Mesenchymal stem cell (in vitro differentiated cells and primary cell): ENCODE data around the gene EPB41.

Experiments
- DNase-seq: peaks from one replicate; pipeline ENCODE4 v3.0.0-alpha.2; 2013
- H2AFZ ChIP-seq: one replicate; pipeline ENCODE4 v1.6.1; 2013; ENCODE audit warnings: low read depth, mild to moderate bottlenecking, control low read depth, inconsistent platforms, low read length, moderate library complexity
- H2AK5ac ChIP-seq: 2 replicates; pipeline ENCODE4 v1.6.1; 2013; ENCODE audit warnings: low read length, moderate library complexity, mild to moderate bottlenecking, inconsistent platforms; ENCODE audit not compliant: severe bottlenecking
- H2BK120ac ChIP-seq: one replicate; pipeline ENCODE4 v1.6.1; 2013; ENCODE audit warnings: low read depth, mild to moderate bottlenecking, inconsistent platforms, low read length, moderate library complexity
- H2BK12ac ChIP-seq, 2 experiments: one replicate each; pipeline ENCODE4 v1.6.1; 2013; ENCODE audit warnings: inconsistent platforms in 2 of 2, low read length in 2 of 2, mild to moderate bottlenecking in 2 of 2, moderate library complexity in 2 of 2, control low read depth in 1 of 2
- H2BK15ac ChIP-seq: one replicate; pipeline ENCODE4 v1.6.1; 2013; ENCODE audit warnings: mild to moderate bottlenecking, low read depth, inconsistent platforms; ENCODE audit not compliant: poor library complexity, severe bottlenecking
- H2BK5ac ChIP-seq: 2 replicates; pipeline ENCODE4 v1.6.1; 2013; ENCODE audit warnings: low read depth, mild to moderate bottlenecking, low read length, control low read depth, inconsistent platforms; ENCODE audit not compliant: poor library complexity, severe bottlenecking
- H3K14ac ChIP-seq, 2 experiments: one replicate each; pipeline ENCODE4 v1.6.1; 2013; ENCODE audit warnings: inconsistent platforms in 2 of 2, low read length in 2 of 2, control low read depth in 1 of 2, mild to moderate bottlenecking in 1 of 2, moderate library complexity in 1 of 2
- H3K18ac ChIP-seq, 2 experiments: one replicate each; pipeline ENCODE4 v1.6.1; 2013; ENCODE audit warnings: inconsistent platforms in 2 of 2, low read length in 2 of 2, control low read depth in 1 of 2, low read depth in 1 of 2, mild to moderate bottlenecking in 1 of 2
- H3K23ac ChIP-seq, 2 experiments: one replicate each; pipeline ENCODE4 v1.6.1; 2013; ENCODE audit warnings: inconsistent platforms in 2 of 2, low read length in 2 of 2, mild to moderate bottlenecking in 2 of 2, moderate library complexity in 2 of 2, control low read depth in 1 of 2
- H3K27ac ChIP-seq: 2 replicates; pipeline ENCODE4 v1.5.1; 2013; ENCODE audit warnings: mild to moderate bottlenecking, moderate library complexity, low read length, control low read depth, inconsistent platforms; ENCODE audit not compliant: poor library complexity, severe bottlenecking
- H3K27me3 ChIP-seq, 2 experiments: 2 replicates each; pipeline versions ENCODE4 v1.6.1 to v1.7.0; 2013; ENCODE audit warnings: low read length in 2 of 2, mild to moderate bottlenecking in 2 of 2, moderate library complexity in 2 of 2, control low read depth in 1 of 2, inconsistent platforms in 1 of 2; ENCODE audit not compliant: control insufficient read depth in 1 of 2, insufficient read depth in 1 of 2
- H3K36me3 ChIP-seq, 2 experiments: 2 replicates each; pipeline versions ENCODE4 v1.6.1 to v1.7.0; 2013; ENCODE audit warnings: low read length in 2 of 2, control low read depth in 1 of 2, inconsistent platforms in 1 of 2, low read depth in 1 of 2, mild to moderate bottlenecking in 1 of 2; ENCODE audit not compliant: insufficient read depth in 2 of 2, control insufficient read depth in 1 of 2
- H3K4ac ChIP-seq, 2 experiments: one replicate each; pipeline ENCODE4 v1.6.1; 2013; ENCODE audit warnings: inconsistent platforms in 2 of 2, low read length in 2 of 2, mild to moderate bottlenecking in 2 of 2, moderate library complexity in 2 of 2, control low read depth in 1 of 2, low read depth in 1 of 2
- H3K4me1 ChIP-seq: 2 replicates; pipeline ENCODE4 v1.6.1; 2013; ENCODE audit warnings: low read depth, low read length, control low read depth; ENCODE audit not compliant: control insufficient read depth, insufficient read depth
- H3K4me2 ChIP-seq: 2 replicates; pipeline ENCODE4 v1.6.1; 2013; ENCODE audit warnings: low read length, mild to moderate bottlenecking, inconsistent platforms; ENCODE audit not compliant: poor library complexity, severe bottlenecking
- H3K4me3 ChIP-seq, 2 experiments: 2 replicates each; pipeline versions ENCODE4 v1.5.1 to v1.7.0; 2013; ENCODE audit warnings: low read length in 2 of 2, mild to moderate bottlenecking in 2 of 2, control low read depth in 1 of 2, low read depth in 1 of 2; ENCODE audit not compliant: insufficient read depth in 1 of 2
- H3K79me1 ChIP-seq: replicated peaks from 2 replicates; pipeline ENCODE4 v1.6.1; 2013; ENCODE audit warnings: mild to moderate bottlenecking, control low read depth, low read length, inconsistent platforms; ENCODE audit not compliant: poor library complexity, severe bottlenecking
- H3K9ac ChIP-seq: 2 replicates; pipeline ENCODE4 v1.7.0; 2013; ENCODE audit warnings: mild to moderate bottlenecking, low read length, moderate library complexity
- H3K9me3 ChIP-seq: 2 replicates; pipeline ENCODE4 v1.7.0; 2013; ENCODE audit warnings: mild to moderate bottlenecking, low read length; ENCODE audit not compliant: control insufficient read depth
- H4K8ac ChIP-seq: one replicate; pipeline ENCODE4 v1.6.1; 2013; ENCODE audit warnings: inconsistent platforms, mild to moderate bottlenecking, low read length, moderate library complexity
- H4K91ac ChIP-seq: one replicate; pipeline ENCODE4 v1.6.1; 2013; ENCODE audit warnings: mild to moderate bottlenecking, low read length, inconsistent platforms
- WGBS: methylation state at CpG from one replicate; pipeline ENCODE4 v1.1.7; 2013; ENCODE audit warnings: mixed read lengths; 5-methylcytosine and 5-hydroxymethylcytosine counted together

Gene EPB41

DNA sequence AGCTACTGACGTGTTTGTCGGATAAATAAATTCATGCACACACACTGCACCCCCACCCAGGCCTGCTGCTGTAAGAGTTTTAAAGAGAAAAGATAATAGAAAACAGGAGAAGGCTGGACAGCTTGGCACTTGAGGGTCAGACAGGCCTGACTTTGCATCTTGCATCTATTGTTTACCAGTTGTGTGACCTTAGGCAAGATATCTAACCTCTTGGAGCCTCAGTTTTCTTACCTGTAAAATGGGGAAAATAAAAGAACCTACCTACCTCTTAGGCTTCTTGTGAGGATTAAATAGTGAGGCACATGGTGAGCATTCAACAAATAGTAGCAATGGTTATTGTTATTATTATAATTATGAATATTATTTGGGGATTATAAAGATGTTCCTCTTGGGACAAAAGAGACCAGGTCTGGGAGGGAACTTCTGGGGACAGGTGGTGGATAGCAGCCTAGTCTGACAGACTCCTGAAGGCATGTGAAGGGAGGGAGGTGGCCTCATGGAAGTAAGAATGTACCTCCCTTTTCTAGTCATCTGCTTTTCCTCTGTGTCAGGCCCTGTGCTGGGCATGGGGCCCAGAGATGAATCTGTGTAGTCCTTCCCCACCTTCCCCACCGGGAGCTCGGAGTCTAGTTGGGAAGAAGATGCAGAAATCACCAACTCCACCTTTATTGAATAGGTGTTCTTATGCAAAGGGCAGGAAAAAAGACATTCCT, 18.3 kb upstream of the EPB41 start:
- peaks cover 16% of the 10 kb centered on the region for H3K79me1 ChIP-seq
- H2BK5ac ChIP-seq: no peak overlapping the region
- no peak overlapping the region for H2AFZ ChIP-seq
- no peaks in the 10 kb centered on the region for H3K9me3 ChIP-seq
- H3K4ac ChIP-seq: no peak overlapping the region
- no peak overlapping the region for H2BK120ac ChIP-seq
- peaks cover 7% of the 10 kb centered on the region for H3K4me1 ChIP-seq
- H3K4me2 ChIP-seq: no peak overlapping the region
- H3K4me3 ChIP-seq: no peak overlapping the region
- no CpG with 5 or more reads among the region's 4 CpGs for WGBS
- no peak overlapping the region for H2BK15ac ChIP-seq
- H3K27ac ChIP-seq: no peak overlapping the region
- no peak overlapping the region for H4K91ac ChIP-seq
- H3K18ac ChIP-seq: no peak overlapping the region
- H2BK12ac ChIP-seq: no peak overlapping the region
- no peak overlapping the region for H3K23ac ChIP-seq
- H2AK5ac ChIP-seq: no peak overlapping the region
- no peak overlapping the region for H4K8ac ChIP-seq
- H3K14ac ChIP-seq: no peak overlapping the region
- H3K36me3 ChIP-seq: peaks cover 0 to 11% of the 10 kb centered on the region in 2 experiments
- no peak for DNase-seq
- H3K9ac ChIP-seq: no peak overlapping the region
- H3K27me3 ChIP-seq: no peaks in the 10 kb centered on the region

DNA sequence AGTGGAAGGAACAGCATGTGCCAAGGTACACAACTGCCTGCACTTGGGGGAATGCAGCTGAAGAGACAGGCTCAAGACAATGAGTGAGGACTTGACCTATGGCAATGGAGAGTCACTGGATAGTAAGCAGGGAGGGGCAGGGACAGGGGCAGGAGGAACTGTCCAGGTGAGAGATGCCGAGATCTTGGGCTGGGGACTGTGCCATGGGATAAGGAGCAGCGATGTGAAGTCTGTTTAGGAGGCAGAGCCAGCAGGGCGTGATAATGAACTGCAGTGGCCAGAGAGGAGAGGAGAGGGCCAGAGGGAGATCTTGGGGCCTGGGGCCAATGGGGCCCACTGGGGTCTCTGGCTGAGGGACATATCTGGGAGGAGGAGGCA, 17.8 kb upstream of the EPB41 start:
- no peak overlapping the region for H3K4ac ChIP-seq
- no peak overlapping the region for H3K14ac ChIP-seq
- no peak overlapping the region for H3K18ac ChIP-seq
- H2AK5ac ChIP-seq: no peak overlapping the region
- H3K4me3 ChIP-seq: no peak overlapping the region
- H4K8ac ChIP-seq: no peak overlapping the region
- no peak overlapping the region for H2AFZ ChIP-seq
- no peak overlapping the region for H3K27ac ChIP-seq
- H3K4me1 ChIP-seq: peaks cover 7% of the 10 kb centered on the region
- no peak overlapping the region for H2BK120ac ChIP-seq
- no peak overlapping the region for H3K4me2 ChIP-seq
- H3K36me3 ChIP-seq: peaks cover 0 to 11% of the 10 kb centered on the region in 2 experiments
- H2BK12ac ChIP-seq: no peak overlapping the region
- H3K27me3 ChIP-seq: no peaks in the 10 kb centered on the region
- H2BK15ac ChIP-seq: no peak overlapping the region
- H3K9ac ChIP-seq: no peak overlapping the region
- no peaks in the 10 kb centered on the region for H3K9me3 ChIP-seq
- H4K91ac ChIP-seq: no peak overlapping the region
- WGBS: 58% methylated on average over 3 of the region's 3 CpGs
- no peak overlapping the region for H3K23ac ChIP-seq
- H2BK5ac ChIP-seq: no peak overlapping the region
- peaks cover 16% of the 10 kb centered on the region for H3K79me1 ChIP-seq
- DNase-seq: no peak

DNA sequence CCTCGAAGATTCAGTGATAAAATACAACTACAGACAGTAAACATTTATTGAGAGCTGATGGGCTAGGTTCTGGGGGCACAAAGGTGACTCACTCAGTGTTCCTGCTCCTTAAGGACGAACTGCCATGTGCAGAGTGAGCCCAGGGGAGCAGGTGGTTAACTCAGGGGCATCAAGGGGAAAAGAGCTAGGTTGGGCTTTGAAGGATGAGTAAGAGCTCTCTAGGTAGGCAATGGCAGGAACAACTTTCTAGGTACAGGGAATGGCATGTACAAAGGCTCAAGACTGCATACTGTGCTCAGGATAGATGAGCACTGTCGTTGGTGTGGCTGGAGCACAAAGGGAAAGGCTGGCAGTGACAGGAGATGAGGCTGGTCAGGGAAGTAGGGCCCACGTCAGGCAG, 16.6 kb upstream of the EPB41 start:
- no peak overlapping the region for H2AK5ac ChIP-seq

DNA sequence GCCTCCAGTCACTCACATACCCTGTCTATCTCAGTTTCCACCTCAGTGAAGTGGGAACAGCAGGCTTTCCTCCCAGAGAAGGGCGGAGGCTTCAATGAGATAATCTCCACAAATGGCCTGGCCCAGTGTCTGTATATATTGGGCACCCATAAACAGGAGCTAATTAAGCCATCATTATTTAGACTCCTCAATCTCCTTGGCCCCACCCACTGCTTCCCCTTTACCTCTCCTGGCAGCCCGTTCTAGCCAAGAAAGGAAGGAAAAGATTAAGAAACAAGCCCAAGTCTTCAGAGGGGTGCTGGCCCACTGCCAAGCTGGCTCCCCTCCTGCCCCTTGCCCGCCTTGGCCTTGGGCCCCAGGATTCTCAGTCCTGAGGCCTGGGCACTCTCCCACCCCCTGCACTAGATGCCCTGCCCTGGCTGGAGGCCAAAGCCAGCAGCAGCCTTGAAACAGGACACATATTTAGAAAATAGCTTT, 15.9 kb upstream of the EPB41 start:
- H3K4ac ChIP-seq: no peak overlapping the region
- H2AFZ ChIP-seq: no peak overlapping the region
- WGBS: 86% methylated on average over 3 of the region's 3 CpGs
- no peak overlapping the region for H3K14ac ChIP-seq
- no peak for DNase-seq
- H3K27ac ChIP-seq: no peak overlapping the region
- peaks cover 20% of the 10 kb centered on the region for H3K79me1 ChIP-seq
- no peak overlapping the region for H4K91ac ChIP-seq
- no peak overlapping the region for H3K4me3 ChIP-seq
- no peak overlapping the region for H3K4me2 ChIP-seq
- no peak overlapping the region for H2BK120ac ChIP-seq
- no peaks in the 10 kb centered on the region for H3K27me3 ChIP-seq
- H4K8ac ChIP-seq: no peak overlapping the region
- H2BK12ac ChIP-seq: no peak overlapping the region
- no peak overlapping the region for H2BK5ac ChIP-seq
- H3K36me3 ChIP-seq: peaks cover 0 to 9% of the 10 kb centered on the region in 2 experiments
- H2BK15ac ChIP-seq: no peak overlapping the region
- no peak overlapping the region for H2AK5ac ChIP-seq
- H3K4me1 ChIP-seq: peaks cover 5% of the 10 kb centered on the region
- H3K23ac ChIP-seq: no peak overlapping the region
- H3K9ac ChIP-seq: no peak overlapping the region
- no peak overlapping the region for H3K18ac ChIP-seq
- H3K9me3 ChIP-seq: no peaks in the 10 kb centered on the region

More for the DNA sequence above, 16.6 kb upstream of the EPB41 start:
- no peak for DNase-seq
- Histone ChIP-seq H3K4ac (no peak overlapping the region), H3K18ac (no peak overlapping the region), H2AFZ (no peak overlapping the region), H3K4me1 (peaks cover 7% of the 10 kb centered on the region), H2BK12ac (no peak overlapping the region), H3K9ac (no peak overlapping the region), H3K9me3 (no peaks in the 10 kb centered on the region), H3K36me3 (peaks cover 0 to 11% of the 10 kb centered on the region in 2 experiments), H3K79me1 (peaks cover 22% of the 10 kb centered on the region), H3K27me3 (no peaks in the 10 kb centered on the region), H2BK120ac (no peak overlapping the region), H3K27ac (no peak overlapping the region), H3K4me2 (no peak overlapping the region), H3K14ac (no peak overlapping the region), H4K8ac (no peak overlapping the region), H3K23ac (no peak overlapping the region), H4K91ac (no peak overlapping the region), H2BK5ac (no peak overlapping the region), H2BK15ac (no peak overlapping the region), H3K4me3 (peak overlapping the region in 1 of 2 experiments; percentile 23)
- 70% methylated on average over 4 of the region's 4 CpGs for WGBS
